ENCODE results near the gene MAP3K12.

MAP3K12 gene

GRCh38 chr12:53500776-53501614 lies 1.7 kb upstream of the MAP3K12 start, which contains the start of gene TARBP2:
Gene TARBP2, plus strand, starts transcription at chr12:53501283. Its CDS starts 126 bp downstream, at chr12:53501409.
- Histone ChIP-seq H3K4me3 (replicated peaks; ENCODE audit: insufficient read depth, low read length) (peak within 1 kb of the TSS; percentile 84), H3K27me3 (ENCODE audit: insufficient read depth, poor library complexity, severe bottlenecking) (no peaks in the 10 kb centered on the region), H3K27ac (replicated peaks) (peak within 1 kb of the TSS; percentile 97)
- peak; percentile 99 for DNase-seq (ENCODE audit: low read depth in 1 of 2, low spot score in 1 of 2)
- peak; percentile 42 for TF ChIP-seq REST (IDR thresholded peaks at IDR 0.05; ENCODE audit: insufficient replicate concordance, low read depth)
- no peak for TF ChIP-seq CTCF (IDR thresholded peaks at IDR 0.05; ENCODE audit: insufficient read depth, low read length)
- peak; percentile 89 for TF ChIP-seq POLR2AphosphoS5 (IDR thresholded peaks at IDR 0.05; ENCODE audit: low read depth)
- TF ChIP-seq GABPA (IDR thresholded peaks at IDR 0.05; ENCODE audit: low read depth) = no peak

GRCh38 chr12:53500142-53500775 lies 1.0 kb upstream of the MAP3K12 start:
- DNase-seq (ENCODE audit: low read depth in 1 of 2, low spot score in 1 of 2) = peak; percentile 79 to 85
- TF ChIP-seq POLR2AphosphoS5 (IDR thresholded peaks at IDR 0.05; ENCODE audit: low read depth) = no peak
- TF ChIP-seq GABPA (IDR thresholded peaks at IDR 0.05; ENCODE audit: low read depth) = no peak
- no peak for TF ChIP-seq CTCF (IDR thresholded peaks at IDR 0.05; ENCODE audit: insufficient read depth, low read length)
- no peaks in the 10 kb centered on the region for H3K27me3 ChIP-seq (ENCODE audit: insufficient read depth, poor library complexity, severe bottlenecking)
- peak overlapping the region; percentile 54 for H3K4me3 ChIP-seq (replicated peaks; ENCODE audit: insufficient read depth, low read length)
- peak overlapping the region; percentile 97 for H3K27ac ChIP-seq (replicated peaks)

GRCh38 chr12:53498235-53498630 lies 1.0 kb downstream of the MAP3K12 start:
- no peak for DNase-seq (ENCODE audit: low read depth in 1 of 2, low spot score in 1 of 2)
- H3K27ac ChIP-seq (replicated peaks) = no peak overlapping the region
- TF ChIP-seq GABPA (IDR thresholded peaks at IDR 0.05; ENCODE audit: low read depth) = no peak
- TF ChIP-seq POLR2AphosphoS5 (IDR thresholded peaks at IDR 0.05; ENCODE audit: low read depth) = no peak
- no peak for TF ChIP-seq REST (IDR thresholded peaks at IDR 0.05; ENCODE audit: insufficient replicate concordance, low read depth)
- no peak for TF ChIP-seq SPI1 (IDR thresholded peaks at IDR 0.05; ENCODE audit: borderline replicate concordance, low read depth)
- no peak for TF ChIP-seq CTCF (IDR thresholded peaks at IDR 0.05; ENCODE audit: insufficient read depth, low read length)
- no peak overlapping the region for H3K4me3 ChIP-seq (replicated peaks; ENCODE audit: insufficient read depth, low read length)
- H3K27me3 ChIP-seq (ENCODE audit: insufficient read depth, poor library complexity, severe bottlenecking) = no peaks in the 10 kb centered on the region
